ENCODE results near the gene SH3RF3. TPM values are rescaled to one million over a fixed set of nuclear protein-coding genes. Genes with fewer than 3 reads are reported as not detected.

The SH3RF3 gene
- total RNA-seq, 4 donors from 2014 or later, result 5.3 to 10.0 (median 8.0) TPM

DNA sequence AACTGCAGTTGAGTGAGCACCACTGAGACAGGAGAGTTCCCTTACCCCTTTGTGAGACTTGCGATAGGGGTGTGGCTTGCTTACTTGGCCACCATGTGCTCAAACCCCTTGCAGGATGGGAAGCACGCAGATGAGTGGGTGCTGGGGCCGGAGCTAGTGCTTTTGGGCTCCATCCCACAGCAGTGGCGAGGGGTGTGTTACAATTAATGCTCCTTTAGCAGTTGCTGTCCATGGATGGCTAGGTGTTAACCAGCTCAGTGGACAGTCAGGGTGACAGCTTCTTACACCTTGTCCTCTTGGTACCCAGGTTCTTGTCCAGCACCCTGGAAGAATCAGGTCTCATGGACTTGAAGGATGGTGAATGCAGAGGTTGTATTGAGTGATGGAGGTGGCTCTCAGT, 103.9 kb downstream of the SH3RF3 start:
- TF ChIP-seq, protein P1, sequence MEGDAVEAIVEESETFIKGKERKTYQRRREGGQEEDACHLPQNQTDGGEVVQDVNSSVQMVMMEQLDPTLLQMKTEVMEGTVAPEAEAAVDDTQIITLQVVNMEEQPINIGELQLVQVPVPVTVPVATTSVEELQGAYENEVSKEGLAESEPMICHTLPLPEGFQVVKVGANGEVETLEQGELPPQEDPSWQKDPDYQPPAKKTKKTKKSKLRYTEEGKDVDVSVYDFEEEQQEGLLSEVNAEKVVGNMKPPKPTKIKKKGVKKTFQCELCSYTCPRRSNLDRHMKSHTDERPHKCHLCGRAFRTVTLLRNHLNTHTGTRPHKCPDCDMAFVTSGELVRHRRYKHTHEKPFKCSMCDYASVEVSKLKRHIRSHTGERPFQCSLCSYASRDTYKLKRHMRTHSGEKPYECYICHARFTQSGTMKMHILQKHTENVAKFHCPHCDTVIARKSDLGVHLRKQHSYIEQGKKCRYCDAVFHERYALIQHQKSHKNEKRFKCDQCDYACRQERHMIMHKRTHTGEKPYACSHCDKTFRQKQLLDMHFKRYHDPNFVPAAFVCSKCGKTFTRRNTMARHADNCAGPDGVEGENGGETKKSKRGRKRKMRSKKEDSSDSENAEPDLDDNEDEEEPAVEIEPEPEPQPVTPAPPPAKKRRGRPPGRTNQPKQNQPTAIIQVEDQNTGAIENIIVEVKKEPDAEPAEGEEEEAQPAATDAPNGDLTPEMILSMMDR (IDR thresholded peaks at IDR 0.05; ENCODE audit: low read depth), result no peak

DNA sequence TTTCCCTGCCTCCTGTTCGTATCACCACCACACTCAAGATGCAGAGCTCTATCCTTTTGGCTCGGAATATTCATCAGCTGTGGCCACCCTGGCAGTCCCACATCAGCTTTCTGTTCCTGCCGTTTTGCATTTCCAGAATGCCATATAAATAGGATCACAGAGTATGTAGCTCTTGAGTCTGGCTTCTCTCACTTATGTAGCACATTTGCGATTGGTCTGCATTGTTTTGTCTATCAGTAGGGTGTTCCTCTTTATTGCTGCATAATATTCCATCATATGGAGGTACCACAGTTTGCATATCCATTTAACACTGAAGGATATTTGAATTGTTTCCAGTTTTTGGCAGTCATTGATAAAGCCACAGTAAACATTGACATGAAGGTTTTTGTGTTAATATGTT, 104.6 kb downstream of the SH3RF3 start:
- TF ChIP-seq, protein P1 (IDR thresholded peaks at IDR 0.05; ENCODE audit: low read depth), result no peak

DNA sequence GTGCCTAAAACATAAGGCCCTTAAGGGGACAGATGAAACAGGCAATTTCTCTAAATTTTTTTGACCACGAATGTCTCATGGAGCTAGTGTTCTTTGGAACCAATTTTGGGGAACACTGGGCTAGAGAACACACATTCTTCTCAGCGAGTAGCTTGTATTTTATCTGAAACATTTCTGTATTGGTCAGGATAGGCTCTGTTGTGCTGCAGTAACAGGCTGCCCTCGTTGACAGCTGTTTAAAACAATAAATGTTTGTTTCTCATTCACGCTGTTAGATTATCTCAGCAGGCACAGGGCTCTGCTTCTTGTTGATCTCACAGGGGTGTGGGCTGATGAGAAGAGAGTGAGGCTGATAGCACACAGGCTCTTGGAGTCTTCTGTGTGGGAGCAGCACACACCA, 105.3 kb downstream of the SH3RF3 start:
- TF ChIP-seq, protein P1 (IDR thresholded peaks at IDR 0.05; ENCODE audit: low read depth), result no peak

DNA sequence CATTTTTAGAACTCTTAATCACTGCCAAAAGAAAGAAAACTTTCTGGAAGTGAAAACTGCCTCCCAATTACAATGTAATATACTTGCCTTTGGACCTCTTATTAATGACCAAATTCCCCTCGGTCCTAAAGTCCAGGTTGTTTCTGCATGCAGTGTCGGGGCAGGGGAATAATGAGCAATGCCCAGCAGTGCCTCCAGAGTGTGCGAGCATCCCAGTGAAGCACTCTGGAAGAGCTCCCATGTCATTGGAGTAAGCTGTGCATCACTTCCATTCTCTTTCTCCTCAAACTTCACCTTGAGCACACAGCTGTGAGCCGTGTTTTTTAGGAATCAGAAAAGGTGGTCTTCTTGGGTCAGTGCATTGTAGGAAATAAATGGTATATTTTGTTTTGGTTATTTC, 107.1 kb downstream of the SH3RF3 start:
- TF ChIP-seq, protein P1 (IDR thresholded peaks at IDR 0.05; ENCODE audit: low read depth), result no peak

DNA sequence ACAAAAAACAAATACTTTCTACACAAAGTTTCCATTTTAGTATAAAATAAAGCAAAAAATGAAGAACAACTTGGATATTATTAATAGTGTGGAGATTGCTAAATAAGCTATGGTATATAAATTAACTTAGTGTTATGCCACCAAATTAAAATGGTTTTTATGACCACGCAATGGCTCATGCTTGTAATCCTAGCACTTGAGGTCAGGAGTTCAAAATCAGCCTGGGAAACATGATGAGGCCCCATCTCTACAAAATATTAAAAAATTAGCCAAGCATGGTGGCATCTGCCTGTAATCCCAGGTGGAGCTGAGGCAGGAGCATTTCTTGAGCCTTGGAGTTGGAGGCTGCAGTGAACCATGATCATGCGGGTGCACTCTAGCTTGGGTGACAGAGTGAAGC, 108.8 kb downstream of the SH3RF3 start:
- TF ChIP-seq, protein P1 (IDR thresholded peaks at IDR 0.05; ENCODE audit: low read depth), result no peak

DNA sequence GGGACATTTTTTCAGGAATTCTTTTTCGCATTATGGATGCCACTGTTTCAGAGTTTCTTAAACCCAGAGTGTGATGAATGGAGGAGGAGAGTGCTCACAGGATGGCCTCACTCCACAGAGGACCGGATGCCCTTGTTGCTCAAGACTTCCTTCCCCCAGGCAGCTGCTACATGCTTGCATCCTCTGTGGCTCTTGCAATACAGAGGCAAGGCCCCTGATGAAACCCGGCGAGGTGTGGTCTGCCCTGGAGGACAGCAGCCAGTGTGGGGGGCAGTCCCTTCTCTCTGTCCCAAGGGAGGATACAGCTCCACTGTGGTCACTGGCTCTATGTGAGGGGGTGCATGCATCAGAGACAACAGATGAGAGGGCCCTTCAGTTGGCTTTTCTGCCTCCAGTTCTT, 109.6 kb downstream of the SH3RF3 start:
- TF ChIP-seq, protein P1 (IDR thresholded peaks at IDR 0.05; ENCODE audit: low read depth), result no peak

DNA sequence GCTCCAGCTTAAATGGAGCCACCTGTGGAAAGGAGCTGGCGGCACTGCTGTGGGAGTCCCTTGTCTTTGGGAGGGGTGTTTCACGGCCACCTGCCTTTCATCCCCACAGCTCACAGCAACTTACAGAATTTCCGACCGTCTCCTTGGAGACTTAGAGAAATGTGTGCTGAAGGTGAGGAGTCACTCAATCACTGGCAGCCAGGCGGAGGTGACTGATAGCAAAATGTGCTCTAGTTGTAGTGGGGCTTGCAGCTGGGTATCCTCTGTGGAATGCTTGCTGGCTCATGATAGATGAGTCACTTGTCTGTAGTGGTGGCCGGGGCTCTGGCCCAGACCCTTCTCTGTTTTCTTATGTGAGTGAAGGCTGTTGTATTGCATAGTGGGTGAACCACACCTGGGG, 110.7 kb downstream of the SH3RF3 start:
- TF ChIP-seq, protein P1 (IDR thresholded peaks at IDR 0.05; ENCODE audit: low read depth), result no peak
